Muscle of leg (tissue), 16 donors: ENCODE measurements around the gene HECW1. TPM values are rescaled to one million over a fixed set of nuclear protein-coding genes. Genes with fewer than 3 reads are reported as not detected.
"Not testable (repeated sequence)": the region's sequence is repeated elsewhere in the genome, so short reads cannot be mapped to it uniquely, and the experiment has no call there.

ENCODE experiments used
- DNase-seq: peaks from one replicate; pipeline ENCODE4 v3.0.0; 2013
- H3K27ac ChIP-seq: one replicate; pipeline ENCODE4 v1.5.1; 2013; ENCODE audit warnings: mild to moderate bottlenecking, low read length, control low read depth
- H3K27me3 ChIP-seq: one replicate; pipeline ENCODE4 v1.6.1; 2013; ENCODE audit warnings: low read length; ENCODE audit not compliant: control insufficient read depth, insufficient read depth
- H3K36me3 ChIP-seq: one replicate; pipeline ENCODE4 v1.6.1; 2013; ENCODE audit warnings: low read length; ENCODE audit not compliant: control insufficient read depth, insufficient read depth
- H3K4me1 ChIP-seq: one replicate; pipeline ENCODE4 v1.6.1; 2013; ENCODE audit warnings: low read length; ENCODE audit not compliant: control insufficient read depth, insufficient read depth
- H3K4me3 ChIP-seq: one replicate; pipeline ENCODE4 v1.5.1; 2013; ENCODE audit warnings: low read length, control low read depth
- H3K9me3 ChIP-seq: replicated peaks from 2 replicates; pipeline ENCODE4 v1.6.1; 2013; ENCODE audit warnings: low read depth, low read length; ENCODE audit not compliant: control insufficient read depth
- WGBS: methylation state at CpG from one replicate; pipeline ENCODE4 v1.1.5; 2013; ENCODE audit warnings: missing lambda C conversion rate; ENCODE audit not compliant: insufficient coverage; 5-methylcytosine and 5-hydroxymethylcytosine counted together
- long read RNA-seq, 11 donors: transcript quantifications; one replicate each; lab custom pipeline, GENCODE V29; 2026
- polyA plus RNA-seq, 8 donors: library from polyadenylated mRNA; unstranded; fragments of 120-200 nt; gene quantifications; one replicate each; pipeline versions ENCODE4 v1.2.1 to v1.2.3, GENCODE V29; 2013; ENCODE audit warnings: inconsistent platforms in 1 of 8, low replicate concordance in 1 of 8; ENCODE audit not compliant: insufficient read length in 8 of 8, insufficient read depth in 1 of 8
- total RNA-seq: library from RNA; stranded (reverse); fragments of 120-200 nt; gene quantifications from one replicate; pipeline ENCODE4 v1.2.4, GENCODE V29; 2013

The HECW1 gene
- total RNA-seq (0.13 TPM), polyA plus RNA-seq (1 to 10 TPM in 2 of 8 donors, under 1 TPM in 5, not detected in 1; 0.20 to 1.7 (median 0.71) TPM)
- long read RNA-seq, donor 1, result 0 reads
- long read RNA-seq, donor 2, result 0 reads
- long read RNA-seq, donor 3, result 0 reads
- long read RNA-seq, donor 4, partial matches to known transcripts, result 0 of 1 reads
- long read RNA-seq, donor 4, other reads (novel, unspliced or antisense), result 0 of 1 reads
- long read RNA-seq, donor 5, result 0 reads
- long read RNA-seq, donor 6, result 0 reads
- long read RNA-seq, donor 7, result 0 reads
- long read RNA-seq, donor 8, result 0 reads
- long read RNA-seq, donor 9, result 0 reads
- long read RNA-seq, donor 10, result 0 reads
- long read RNA-seq, donor 11, result 0 reads

DNA sequence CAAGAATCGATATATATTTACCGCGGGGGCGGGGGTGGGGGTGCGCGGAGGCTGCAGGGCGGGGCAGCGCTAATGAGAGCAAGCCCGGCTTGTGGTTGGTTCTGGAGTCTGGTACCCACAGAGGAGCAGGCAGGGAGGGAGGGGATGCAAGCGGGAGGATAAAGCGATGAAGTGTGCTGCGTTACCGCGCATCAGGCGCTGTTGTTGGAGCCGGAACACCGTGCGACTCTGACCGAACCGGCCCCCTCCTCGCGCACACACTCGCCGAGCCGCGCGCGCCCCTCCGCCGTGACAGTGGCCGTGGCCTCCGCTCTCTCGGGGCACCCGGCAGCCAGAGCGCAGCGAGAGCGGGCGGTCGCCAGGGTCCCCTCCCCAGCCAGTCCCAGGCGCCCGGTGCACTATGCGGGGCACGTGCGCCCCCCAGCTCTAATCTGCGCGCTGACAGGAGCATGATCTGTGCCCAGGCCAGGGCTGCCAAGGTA lies at the start of gene HECW1:
TSS of gene HECW1 (plus strand) at position 189 of the 482 bp plus-strand sequence. CDS start 131,259 bp downstream, outside the sequence.
- Histone ChIP-seq H3K27me3 (peaks cover 59% of the 10 kb centered on the region), H3K27ac (no peak within 1 kb of the TSS), H3K9me3 (no peaks in the 10 kb centered on the region), H3K4me3 (peak within 1 kb of the TSS; percentile 39), H3K36me3 (no peaks in the 10 kb centered on the region), H3K4me1 (peaks cover 9% of the 10 kb centered on the region)
- 0% methylated on average over 44 of the region's 46 CpGs for whole genome bisulfite sequencing
- peak; percentile 13 for DNase-seq

DNA sequence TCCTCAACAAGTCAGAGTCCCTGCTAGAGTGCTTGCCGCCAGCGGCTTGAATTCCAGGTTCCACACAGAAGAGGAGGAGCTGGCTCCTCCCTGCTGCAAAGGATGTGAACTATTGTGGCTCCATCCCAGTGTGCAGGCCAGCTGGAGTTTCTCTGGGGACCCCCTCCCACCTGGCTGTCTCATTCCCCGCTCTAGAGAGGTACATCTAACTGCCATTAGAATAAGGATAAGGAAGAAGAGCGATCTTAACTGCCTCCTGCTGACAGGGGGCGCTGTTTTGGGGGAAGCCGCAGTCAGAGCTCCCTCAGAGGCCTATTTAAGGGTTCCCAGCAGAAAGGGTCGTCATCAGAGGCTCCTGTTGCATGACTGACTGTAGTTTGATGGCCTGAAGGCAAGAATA lies 40.8 kb upstream of the HECW1 start:
- Histone ChIP-seq H3K27ac (no peak overlapping the region), H3K4me1 (no peaks in the 10 kb centered on the region), H3K27me3 (peaks cover 4% of the 10 kb centered on the region), H3K9me3 (no peaks in the 10 kb centered on the region), H3K4me3 (no peak overlapping the region), H3K36me3 (no peaks in the 10 kb centered on the region)
- WGBS, result 33% methylated on average over 5 of the region's 7 CpGs
- DNase-seq, result no peak

DNA sequence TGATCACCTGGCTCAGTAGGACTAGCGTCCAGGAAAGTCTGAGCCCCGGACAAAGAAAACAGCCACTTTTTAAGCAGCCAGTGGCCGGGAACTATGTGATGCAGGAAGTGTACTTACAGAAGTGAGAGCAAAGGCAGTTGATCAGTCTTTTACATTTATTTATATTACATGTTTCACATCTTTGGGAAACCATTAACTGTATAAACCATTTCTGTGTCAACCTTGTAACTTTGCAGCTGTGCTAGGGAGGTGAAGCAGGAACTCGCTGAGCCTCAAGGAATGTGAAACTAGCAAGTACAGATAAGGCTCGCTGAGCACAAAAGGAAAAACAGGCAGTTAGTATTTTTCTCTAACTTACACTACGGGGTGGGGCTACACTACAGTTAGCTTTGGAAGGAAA lies 39.9 kb upstream of the HECW1 start:
- WGBS, result no CpG with 5 or more reads among the region's 6 CpGs
- Histone ChIP-seq H3K4me1 (no peaks in the 10 kb centered on the region), H3K9me3 (no peaks in the 10 kb centered on the region), H3K27ac (no peak overlapping the region), H3K27me3 (peaks cover 4% of the 10 kb centered on the region), H3K4me3 (no peak overlapping the region), H3K36me3 (no peaks in the 10 kb centered on the region)
- no peak for DNase-seq

GRCh38 chr7:43073811-43074210 lies 38.6 kb upstream of the HECW1 start:
- WGBS, result no CpG with 5 or more reads among the region's 4 CpGs
- not testable (repeated sequence) for H3K9me3 ChIP-seq, H3K27me3 ChIP-seq, H3K36me3 ChIP-seq, H3K4me1 ChIP-seq, H3K27ac ChIP-seq, DNase-seq, H3K4me3 ChIP-seq

GRCh38 chr7:43076189-43076605 lies 36.2 kb upstream of the HECW1 start:
- no peak for DNase-seq
- no peak overlapping the region for H3K4me3 ChIP-seq
- 100% methylated on average over 3 of the region's 5 CpGs for WGBS
- no peaks in the 10 kb centered on the region for H3K4me1 ChIP-seq
- peaks cover 4% of the 10 kb centered on the region for H3K27me3 ChIP-seq
- no peaks in the 10 kb centered on the region for H3K36me3 ChIP-seq
- H3K27ac ChIP-seq, result no peak overlapping the region
- H3K9me3 ChIP-seq, result no peaks in the 10 kb centered on the region

DNA sequence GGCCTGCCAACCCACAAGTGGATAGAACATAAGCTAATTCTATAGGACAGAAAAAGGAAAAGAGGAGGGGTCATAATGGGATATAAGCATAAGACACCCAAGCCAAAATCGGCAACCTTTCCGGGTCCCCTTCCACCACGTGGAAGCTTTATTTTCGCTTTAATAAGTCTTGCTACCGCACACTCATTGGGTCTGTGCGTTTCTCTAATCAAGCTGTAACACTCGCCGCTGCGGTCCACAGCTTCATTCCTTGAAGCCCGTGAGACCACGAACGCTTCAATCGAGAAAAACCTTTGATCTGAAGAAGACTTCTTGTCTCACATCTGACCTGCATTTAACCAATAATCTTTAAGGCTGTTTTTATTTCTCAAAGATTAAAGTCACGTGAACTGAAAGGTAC lies 35.8 kb upstream of the HECW1 start:
- no peak for DNase-seq
- H3K27me3 ChIP-seq, result peaks cover 2% of the 10 kb centered on the region
- no peaks in the 10 kb centered on the region for H3K4me1 ChIP-seq
- no peak overlapping the region for H3K27ac ChIP-seq
- no peaks in the 10 kb centered on the region for H3K36me3 ChIP-seq
- no peaks in the 10 kb centered on the region for H3K9me3 ChIP-seq
- 79% methylated on average over 13 of the region's 14 CpGs for WGBS
- no peak overlapping the region for H3K4me3 ChIP-seq

DNA sequence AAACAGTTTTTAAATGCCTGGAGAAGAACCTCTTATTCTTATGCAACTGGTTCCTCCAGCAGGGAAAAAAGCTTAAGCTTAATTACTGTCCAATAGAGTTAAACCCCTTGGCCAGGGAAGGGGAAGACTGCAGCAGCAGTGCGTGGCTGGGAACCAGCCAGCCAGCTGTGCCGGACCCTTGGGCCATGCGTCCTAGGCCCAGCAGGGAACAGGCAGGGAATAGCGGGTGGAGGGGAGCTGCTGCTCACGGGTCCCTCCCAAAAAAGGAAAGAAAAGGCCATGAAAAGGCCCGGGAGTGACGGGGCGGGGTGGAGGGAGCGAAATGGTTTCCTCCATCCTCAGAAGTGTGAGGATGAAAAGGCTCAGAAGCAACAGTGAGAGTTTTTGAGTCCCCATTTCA lies 35.2 kb upstream of the HECW1 start:
- Histone ChIP-seq H3K9me3 (no peaks in the 10 kb centered on the region), H3K4me1 (no peaks in the 10 kb centered on the region), H3K27me3 (no peaks in the 10 kb centered on the region), H3K36me3 (no peaks in the 10 kb centered on the region), H3K27ac (no peak overlapping the region), H3K4me3 (no peak overlapping the region)
- peak; percentile 28 for DNase-seq
- WGBS, result 52% methylated on average over 5 of the region's 9 CpGs

GRCh38 chr7:43077732-43078391 lies 34.6 kb upstream of the HECW1 start:
- H3K27me3 ChIP-seq, result no peaks in the 10 kb centered on the region
- no peaks in the 10 kb centered on the region for H3K4me1 ChIP-seq
- peak; percentile 7 for DNase-seq
- H3K9me3 ChIP-seq, result no peaks in the 10 kb centered on the region
- no peak overlapping the region for H3K27ac ChIP-seq
- WGBS, result 78% methylated on average over 2 of the region's 7 CpGs
- H3K4me3 ChIP-seq, result no peak overlapping the region
- H3K36me3 ChIP-seq, result no peaks in the 10 kb centered on the region

GRCh38 chr7:43078794-43079193 lies 33.7 kb upstream of the HECW1 start:
- Histone ChIP-seq H3K4me1 (no peaks in the 10 kb centered on the region), H3K27me3 (no peaks in the 10 kb centered on the region), H3K4me3 (no peak overlapping the region), H3K27ac (no peak overlapping the region), H3K9me3 (no peaks in the 10 kb centered on the region), H3K36me3 (no peaks in the 10 kb centered on the region)
- 74% methylated on average over 5 of the region's 6 CpGs for WGBS
- DNase-seq, result no peak

GRCh38 chr7:43081603-43082002 lies 30.8 kb upstream of the HECW1 start:
- no CpG with 5 or more reads among the region's 4 CpGs for WGBS
- no peak overlapping the region for H3K27ac ChIP-seq
- no peaks in the 10 kb centered on the region for H3K36me3 ChIP-seq
- no peak overlapping the region for H3K4me3 ChIP-seq
- H3K4me1 ChIP-seq, result no peaks in the 10 kb centered on the region
- no peak for DNase-seq
- H3K9me3 ChIP-seq, result no peaks in the 10 kb centered on the region
- peaks cover 2% of the 10 kb centered on the region for H3K27me3 ChIP-seq
